NCI-H526 (cell line): Measurements from ENCODE around the gene FOXP1.
A peak's percentile ranks its signal among the peaks of the same experiment; 100 is the strongest.

ENCODE experiments used
- DNase-seq, 2 experiments: peaks; one replicate each; lab custom pipeline; 2025; lab: John Stamatoyannopoulos, UW

Gene FOXP1

DNA sequence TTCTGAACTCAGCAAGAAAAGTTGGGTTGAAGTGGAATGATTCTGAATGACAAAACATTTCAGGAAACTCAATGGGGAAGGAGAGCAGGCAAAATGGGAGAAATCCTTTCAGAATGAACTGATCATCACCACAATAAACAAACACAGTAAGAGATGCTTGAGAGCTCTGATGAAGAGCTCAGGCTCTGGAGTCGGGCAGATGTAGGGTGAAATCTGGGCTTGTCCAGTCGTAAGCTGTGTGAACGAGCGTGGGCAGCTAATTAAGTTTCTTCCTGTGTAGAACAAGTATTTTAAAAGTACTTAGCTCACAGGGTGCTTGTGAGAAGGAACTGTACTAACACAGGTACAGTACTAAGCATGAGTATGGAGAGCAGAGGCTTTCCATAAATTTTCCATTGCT is 406.2 kb downstream of the FOXP1 start:
- DNase-seq = no peak

DNA sequence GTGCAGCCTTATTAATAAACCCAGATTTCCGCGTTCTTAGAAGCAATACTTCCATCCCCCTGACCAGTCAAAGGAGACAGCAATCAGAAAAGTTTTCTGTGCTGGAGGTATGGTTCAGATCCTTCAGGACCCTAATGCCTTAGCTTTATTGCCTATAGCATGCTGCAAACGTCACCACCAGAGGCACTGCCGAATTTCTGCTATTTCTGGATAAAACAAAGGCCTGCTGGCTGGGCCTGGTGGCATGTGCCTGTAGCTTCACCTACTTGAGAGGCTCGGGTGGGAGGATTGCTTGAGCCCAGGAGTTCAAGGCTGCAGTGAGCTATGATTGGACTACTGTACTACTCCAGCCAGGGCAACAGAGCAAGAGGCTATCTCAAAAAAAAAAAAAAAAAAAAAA is 407.2 kb downstream of the FOXP1 start:
- no peak for DNase-seq

DNA sequence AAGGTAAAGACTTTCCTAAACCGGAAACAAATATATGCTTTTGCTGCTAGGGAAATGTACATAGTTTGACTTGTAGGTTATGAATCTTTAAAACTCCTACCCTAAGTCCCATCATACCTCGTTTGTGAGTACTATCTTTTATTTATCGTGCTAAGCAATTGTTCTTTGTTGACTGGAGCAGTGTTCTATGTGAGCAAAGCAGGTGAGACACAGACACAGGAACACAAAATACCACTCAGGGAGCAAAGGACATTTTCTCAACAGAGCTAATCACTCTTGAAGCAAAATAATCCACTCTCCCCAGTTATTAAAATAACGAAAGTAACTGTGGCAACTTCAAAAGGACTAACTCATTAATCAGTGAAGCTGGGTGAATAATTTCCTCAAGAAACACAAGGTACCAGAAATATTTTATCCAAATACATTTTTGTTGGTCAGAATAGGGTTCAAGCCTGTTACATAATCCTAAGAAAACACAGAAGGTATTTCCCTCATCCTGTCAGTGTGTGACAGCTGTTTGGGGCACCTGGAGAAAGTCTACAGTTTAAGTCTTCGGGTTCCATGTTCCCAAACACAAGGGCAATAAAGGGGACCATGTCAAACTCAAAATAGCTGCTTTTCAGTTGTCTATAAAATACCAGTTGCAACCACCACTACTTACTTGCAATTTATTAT is 407.7 kb downstream of the FOXP1 start:
- DNase-seq = no peak

DNA sequence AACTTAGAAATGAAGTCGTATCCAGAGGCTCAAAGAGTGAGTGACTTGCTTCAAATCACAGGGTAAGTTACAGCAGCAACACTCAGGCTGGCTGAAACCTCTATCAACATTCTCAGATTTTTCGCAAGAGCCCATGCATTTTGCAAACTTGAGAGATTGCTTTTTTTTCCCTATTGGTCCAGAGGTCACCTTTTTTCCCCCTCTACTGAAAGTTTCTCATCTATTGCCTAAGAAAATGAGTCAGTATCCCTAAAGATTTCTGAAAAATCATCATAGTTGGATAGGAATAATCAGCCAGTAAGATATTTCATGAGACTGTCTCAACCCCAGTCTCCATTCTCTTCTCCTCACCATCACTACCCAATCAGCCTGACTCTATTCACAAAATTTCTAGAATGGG is 410.6 kb downstream of the FOXP1 start:
- no peak for DNase-seq

DNA sequence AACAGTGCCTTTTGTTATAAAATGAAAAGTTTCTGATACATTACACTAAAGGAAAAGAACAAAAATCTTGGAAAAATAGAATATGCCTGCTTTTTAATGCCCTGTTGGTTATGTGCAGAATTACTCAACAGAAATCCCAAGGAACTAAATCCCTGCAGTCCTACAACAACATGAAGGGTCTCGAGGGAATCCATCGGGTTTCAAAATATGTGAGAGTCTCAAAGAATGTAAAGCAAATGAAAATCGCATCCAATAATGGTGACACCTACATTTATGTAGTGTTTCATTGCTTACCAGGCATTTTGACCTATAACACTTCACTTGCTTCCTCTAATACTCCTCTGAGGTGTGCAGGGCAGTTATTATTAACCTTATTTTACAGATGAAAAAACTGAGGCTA is 411.3 kb downstream of the FOXP1 start:
- no peak for DNase-seq

DNA sequence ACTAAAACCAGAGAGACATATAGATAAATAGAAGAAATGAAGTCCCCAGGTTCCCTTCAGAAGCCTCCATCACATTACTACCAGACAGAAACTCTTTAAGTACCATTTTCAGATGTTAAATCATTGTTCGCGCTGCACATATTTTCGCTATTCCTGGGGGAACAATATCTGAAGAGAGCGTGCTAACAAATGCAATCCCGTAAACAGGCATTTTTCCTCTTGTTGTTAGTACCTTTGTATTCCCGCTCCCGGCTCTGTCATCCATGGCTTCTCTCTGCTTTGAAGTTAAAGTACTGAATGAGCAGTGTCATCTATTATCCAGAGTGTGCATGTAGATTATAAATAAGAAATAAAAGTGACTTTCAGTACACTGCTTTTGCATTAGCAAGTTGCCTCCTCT is 412.3 kb downstream of the FOXP1 start:
- DNase-seq = no peak

DNA sequence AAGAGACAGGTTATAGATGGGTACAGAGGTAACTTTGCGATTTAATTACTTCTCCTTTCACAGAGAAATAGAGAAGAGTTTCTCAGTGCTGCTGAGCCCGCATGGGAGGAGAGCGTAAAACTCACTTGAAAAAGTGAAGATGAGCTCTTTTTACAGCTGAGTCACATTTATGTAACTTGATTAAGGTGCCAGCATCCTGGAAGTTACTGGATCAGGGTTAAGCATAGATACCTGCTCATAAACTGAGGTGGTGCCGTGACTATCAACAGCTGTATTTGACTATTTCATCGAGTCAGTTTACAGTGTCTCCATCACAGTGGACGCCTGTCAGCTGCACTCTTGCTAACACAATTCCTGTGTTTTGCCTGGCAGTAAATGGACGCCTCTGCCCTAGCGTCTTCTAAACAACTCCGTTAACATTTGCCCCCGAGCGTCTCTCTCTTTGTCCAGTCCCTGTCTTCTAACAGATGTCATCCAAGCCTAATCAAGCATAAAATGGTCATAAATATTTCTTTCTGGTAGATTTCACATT is 414.6 kb downstream of the FOXP1 start:
- peak; percentile 61 to 68 for DNase-seq

DNA sequence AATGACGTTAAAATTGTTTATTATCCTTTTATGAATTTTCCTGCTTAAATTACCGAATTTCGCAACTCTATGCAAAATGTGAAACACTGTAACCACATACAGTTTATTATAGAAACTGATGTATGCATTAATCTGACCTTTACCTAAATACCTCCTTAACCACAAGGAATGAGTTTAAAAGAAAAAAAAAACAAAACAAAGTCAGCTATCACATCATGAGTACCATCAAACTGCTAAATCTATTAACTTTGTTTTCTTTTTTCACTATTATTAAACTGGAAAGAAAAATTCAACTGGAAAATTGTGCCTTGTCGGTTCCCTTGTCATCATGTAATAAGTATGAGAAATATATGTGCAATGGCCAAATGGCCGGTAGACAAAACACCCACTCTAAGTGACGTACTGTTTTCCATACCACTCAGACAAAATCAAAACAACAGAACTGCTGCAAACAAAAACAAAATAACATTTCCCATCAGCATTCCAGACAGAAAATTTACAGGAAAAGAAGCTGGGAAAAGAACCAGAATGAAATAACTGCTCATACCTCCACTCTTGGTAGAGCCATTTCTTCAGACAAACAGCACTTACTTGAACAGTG is 415.3 kb downstream of the FOXP1 start:
- DNase-seq = no peak

DNA sequence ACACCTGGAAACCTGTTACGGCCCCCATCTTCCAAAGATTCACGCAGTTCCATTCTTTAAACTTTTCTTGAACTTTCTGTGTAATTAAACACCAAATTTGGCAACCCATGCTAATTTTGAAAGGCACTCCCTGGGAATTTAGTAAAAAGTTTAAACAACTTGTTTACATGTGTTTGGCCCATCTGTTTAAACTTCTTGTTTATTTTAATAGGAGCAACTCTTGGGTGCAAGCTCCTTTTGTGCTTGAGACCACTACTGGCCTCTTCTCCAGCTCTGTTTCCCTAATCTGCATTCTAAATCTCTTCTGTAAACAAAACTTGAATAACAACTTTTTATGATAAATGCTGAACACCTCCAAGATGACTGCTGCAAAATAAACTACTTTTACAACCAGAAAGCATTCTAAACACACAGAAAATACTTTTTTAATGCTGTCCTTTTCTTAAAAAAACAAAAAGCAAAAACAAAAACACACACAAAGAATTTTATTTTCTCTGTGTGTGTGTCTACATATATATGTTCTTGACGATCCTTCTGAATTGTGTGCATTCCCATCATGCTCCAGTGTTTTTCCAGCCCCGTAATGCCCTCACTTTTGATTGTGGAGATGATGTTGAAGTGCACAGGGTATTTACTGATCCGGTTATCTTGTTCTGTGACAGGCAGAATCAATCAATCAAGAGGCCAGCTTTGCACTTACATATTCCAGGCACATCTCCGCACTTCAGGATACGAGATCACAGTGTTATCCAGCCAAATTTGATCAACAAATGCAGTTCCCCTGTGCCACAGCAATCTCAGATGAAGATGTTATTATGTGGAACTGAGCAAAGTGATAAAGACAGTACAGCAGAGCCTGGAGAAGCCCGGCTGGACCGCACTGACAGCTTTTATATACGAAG is 416.9 kb downstream of the FOXP1 start:
- no peak for DNase-seq

DNA sequence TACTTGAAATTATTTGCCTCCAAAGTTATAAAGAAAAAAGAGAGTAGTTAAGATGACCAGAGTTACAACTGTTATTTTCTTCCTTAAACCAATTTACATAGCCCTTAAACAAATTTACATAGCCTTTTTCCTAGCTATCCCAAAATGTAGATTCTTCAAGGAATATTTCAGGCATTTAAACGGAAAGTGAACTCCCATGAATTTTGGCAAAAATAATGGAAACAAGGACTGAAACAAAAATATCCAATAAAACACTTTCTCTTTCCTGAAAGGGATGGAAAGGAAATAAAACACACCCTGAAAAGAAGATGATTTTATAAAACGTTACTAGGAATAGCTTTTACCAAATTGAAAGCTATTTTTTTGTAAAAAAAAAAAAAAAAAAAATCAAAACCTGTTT is 418.6 kb downstream of the FOXP1 start:
- DNase-seq = no peak

DNA sequence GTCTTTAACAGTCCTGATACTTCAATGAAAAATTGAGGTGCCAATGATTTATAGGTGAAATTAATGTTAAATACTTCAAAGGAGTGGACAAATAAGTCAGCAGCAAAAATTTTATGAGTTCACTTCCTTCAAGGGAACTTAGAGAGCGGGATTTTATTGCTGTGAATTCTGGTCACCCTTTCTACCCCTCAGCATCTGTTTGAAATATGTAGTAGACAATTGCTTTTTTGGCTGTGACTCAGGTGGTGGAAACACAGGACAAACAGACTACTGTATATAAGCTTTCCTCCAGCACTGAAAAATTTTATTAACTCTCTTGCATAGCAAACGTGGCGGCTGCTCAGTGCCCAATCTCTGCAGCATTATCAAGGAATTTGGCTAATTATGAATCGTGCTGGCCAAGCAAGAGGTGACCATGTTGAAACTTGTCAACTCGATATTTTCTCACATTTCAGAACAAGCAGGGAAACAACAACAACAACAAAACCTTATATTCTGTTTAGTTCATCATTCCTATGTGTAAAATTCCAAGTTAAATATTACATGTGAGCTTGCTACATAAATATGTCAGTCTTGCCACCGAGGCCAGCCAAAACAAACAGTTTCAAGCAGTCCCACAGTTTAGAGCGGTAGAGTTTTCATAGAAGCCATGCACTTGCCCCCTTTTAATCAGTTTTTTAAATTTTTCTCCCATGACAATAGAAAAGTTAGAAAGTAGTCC is 420.2 kb downstream of the FOXP1 start:
- no peak for DNase-seq

DNA sequence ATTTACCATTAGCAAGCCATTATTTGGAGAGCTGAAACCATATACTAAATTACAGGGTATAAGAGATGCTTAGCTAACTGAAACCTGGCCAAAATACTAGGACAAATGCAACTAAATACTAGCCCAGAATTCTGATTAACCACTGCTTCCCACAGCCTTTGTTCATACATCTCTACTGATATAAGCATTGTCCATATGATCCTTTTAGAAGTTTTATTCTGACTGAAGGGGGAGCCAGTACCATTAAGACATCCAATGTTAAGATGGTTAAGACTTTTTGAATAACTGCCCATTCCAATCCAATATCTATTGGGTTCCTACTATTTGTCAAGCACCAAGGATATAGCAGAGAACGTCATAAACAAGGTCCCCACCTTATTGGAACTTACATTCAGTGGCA is 421.3 kb downstream of the FOXP1 start:
- DNase-seq = no peak

DNA sequence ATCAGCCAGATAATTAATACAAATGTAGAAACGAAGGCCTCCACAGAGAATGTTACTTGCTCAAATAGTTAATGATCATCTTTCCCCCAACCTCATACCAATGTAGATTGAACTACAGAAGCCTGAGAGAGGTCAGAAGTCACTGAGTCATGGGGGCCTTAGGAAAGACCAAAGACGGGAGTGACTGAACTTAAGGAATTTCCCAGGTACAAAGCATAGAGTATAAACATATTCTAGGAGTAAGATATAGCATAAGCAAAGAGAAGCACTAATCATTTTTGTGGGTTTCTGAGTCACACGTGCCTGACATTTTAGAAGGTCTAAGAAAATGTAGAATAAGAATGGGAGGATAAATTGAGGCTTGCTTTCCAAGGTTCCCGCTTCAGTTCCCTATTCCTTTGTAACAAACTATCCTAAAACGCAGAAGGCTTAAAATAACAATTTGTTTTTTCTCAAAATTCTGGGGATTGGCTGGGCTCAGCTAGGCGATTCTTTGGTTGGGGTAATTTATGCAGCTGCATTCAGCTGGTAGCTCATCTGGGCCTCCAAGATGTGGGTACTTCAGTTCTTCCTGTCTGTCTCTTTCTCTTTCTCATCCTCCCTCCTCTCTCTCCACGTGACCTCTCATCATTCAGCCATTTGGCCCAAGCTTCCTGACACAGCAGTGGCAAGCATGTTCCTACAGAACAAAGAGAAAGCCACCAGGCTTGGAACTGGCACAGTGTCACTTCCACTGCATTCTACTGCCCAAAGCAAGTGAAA is 422.6 kb downstream of the FOXP1 start:
- no peak for DNase-seq

DNA sequence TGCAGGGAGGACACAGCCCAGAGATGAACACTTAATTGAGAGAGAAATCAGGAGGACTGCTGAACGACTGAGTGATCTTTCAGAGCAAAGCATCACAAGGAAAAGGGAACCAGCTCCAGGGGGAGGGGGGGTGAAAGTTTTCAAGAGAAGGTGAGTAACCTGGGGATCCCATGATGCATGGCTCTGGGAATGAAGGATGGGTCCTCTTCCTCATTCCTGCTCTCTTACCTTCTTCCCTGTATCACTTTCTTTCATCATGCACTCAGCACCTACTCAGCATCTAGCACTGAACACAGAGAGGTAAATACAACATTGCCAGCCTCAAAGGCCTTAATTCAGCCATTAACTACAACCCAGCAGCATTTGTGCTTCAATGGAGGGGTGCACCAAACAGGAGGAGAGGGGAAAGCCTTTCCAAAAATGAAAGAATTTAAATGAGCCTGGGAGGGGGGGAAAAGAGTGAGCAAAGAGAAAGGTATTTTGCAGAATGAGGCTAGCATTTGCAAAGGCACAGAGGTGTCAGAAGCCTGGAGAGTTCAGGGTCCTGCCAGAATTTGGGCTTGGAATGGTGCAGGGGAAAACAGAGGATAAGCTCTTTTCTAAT is 427.4 kb downstream of the FOXP1 start:
- DNase-seq = no peak

DNA sequence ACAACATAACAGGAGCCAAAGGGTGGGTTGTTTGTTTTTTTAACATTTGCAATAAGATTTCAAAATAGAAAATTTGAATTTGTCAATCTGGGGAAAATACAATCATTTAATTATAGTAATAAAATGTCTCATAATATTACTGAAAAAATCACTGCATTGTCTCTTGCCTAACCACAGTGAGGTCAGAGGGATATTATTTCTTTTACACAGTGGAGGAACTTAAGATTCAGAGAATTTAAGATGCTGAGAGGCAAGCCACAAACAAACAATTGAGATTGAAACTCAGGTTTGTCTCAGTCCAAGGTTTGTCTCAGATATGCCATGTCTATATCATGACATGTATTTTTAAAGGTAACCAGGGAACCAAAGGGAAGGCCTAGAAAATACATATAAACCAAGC is 428.7 kb downstream of the FOXP1 start:
- DNase-seq = no peak

DNA sequence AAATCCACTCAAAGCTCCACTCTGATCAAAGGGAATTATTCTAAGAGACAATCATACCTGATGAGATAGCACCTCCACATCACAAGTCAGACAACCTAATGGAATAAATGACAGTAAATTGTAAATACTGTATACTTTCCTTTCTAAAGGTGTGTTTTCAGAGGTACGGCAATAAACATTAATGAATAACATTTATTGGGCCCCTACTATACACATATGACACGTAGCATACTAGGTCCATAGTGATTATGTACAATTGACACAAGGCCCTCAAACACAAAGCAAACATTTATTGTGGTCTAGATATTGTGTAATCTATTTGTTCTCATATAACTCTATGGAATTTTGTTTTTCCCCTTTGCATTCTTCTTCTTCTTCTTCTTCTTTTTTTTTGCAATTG is 429.8 kb downstream of the FOXP1 start:
- DNase-seq = no peak

DNA sequence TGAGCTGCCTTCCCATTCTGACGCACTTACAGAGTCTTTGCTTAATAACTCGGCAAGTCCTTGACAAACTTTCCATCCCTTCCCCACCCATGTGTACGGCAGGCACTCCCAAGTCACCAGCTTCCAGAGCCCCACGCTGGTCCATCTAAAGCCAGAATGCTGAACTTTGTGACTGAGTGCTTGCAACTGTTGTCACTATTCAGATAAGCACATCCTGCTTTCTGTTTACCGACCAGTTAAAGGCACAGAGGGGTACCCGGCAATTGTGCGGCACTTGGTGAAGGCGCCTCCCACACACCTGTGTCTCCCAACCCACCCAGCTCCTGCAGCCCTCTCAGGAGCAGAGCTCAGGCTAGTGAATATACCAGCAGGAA is 430.6 kb downstream of the FOXP1 start:
- no peak for DNase-seq

DNA sequence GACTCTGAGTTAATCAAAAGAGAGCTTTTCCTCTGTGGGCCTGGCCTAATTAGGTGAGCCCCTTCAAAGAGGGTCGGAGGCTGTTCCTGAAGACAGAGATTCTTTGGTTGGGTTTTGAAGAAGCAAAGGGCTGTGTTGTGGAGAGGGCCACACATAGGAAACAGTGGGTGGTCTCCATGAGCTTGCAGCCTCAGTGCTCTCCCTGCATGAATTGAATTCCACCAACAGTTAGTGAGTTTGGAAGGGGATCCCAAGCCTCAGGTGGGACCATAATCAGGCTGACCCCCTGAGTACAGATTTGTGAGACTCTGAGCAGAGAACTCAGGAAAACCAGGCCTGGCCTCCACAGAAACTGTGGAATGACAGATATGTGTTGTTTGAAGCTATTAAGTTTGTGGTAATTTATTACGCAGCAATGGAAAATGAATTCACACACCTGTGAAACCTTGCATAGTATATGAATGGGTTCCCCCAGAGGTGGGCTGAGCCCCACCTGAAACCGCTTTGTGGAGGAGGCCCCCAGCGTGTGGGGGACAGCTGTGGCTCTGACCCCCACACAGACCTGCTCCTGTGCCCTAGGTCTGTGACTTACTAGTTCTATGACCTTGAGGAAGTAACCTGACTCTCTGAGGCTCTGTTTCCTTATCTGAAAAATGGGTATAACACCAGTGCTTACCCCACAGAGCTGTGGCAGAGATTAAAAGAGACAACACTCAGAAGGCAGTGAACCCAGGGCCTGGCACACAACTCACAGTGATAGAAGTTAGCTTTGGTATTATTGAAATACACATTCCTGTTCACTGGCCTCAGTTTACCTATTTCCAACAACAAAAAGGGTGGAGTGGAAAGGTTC is 431.3 kb downstream of the FOXP1 start:
- no peak for DNase-seq

DNA sequence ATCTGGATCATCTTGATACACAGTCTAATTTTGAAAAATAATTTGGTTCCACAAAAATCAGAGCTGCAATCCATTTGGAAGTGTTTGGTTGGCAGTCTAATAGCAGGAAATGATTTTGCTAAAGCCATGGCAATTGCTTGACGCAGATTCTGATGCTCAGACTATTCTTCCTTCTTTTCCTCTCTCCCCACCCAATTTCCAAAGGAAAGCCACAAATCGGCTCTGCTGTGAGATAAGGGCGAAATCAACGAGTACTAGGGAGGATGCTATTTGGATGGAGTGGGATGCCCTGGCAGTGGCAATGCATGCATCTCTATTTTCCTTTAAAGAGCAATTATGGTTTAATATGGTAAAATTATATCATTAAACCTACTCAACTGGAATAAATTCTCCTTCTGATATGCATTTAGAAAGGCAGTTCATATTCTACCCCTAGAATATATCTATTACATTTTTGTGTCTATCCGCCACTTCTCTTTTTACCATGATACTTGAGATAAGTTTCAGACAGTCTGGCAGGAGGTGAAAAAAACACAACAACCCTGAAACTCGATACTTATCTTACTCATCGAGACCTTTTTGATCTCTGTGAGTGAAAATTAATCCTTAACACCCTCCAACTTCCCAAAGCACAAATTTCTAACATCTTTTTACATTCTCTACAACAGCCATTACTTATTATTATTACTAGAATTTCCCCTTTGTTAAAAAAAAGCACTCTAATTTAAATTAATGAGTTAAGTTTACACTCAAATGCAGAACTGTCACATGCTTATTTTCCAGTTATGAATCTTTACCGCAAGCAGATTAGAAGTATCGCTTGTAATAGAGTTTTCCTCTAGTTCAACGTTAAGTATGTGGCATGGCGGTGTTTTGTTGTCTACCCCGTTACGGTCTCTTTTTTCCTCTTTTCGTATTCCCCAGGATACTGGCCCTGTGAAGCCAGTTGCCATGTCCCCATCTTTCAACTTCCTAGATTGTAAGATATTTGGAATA is 433.3 kb downstream of the FOXP1 start:
- DNase-seq = no peak
